ENCODE measurements around the gene ADAMTS16.
"Not testable (repeated sequence)": the region's sequence is repeated elsewhere in the genome, so short reads cannot be mapped to it uniquely, and the experiment has no call there.

The ADAMTS16 gene

GRCh38 chr5:5134107-5134506 is 6.0 kb upstream of the ADAMTS16 start:
- Mint-ChIP-seq H3K4me1 (ENCODE audit: low read depth) (no peaks in the 10 kb centered on the region), H3K9me3 (no peaks in the 10 kb centered on the region), H3K4me3 (no peak overlapping the region), H3K27ac (no peak overlapping the region), H3K36me3 (ENCODE audit: low read depth) (no peaks in the 10 kb centered on the region), H3K27me3 (peaks cover 8% of the 10 kb centered on the region)

DNA sequence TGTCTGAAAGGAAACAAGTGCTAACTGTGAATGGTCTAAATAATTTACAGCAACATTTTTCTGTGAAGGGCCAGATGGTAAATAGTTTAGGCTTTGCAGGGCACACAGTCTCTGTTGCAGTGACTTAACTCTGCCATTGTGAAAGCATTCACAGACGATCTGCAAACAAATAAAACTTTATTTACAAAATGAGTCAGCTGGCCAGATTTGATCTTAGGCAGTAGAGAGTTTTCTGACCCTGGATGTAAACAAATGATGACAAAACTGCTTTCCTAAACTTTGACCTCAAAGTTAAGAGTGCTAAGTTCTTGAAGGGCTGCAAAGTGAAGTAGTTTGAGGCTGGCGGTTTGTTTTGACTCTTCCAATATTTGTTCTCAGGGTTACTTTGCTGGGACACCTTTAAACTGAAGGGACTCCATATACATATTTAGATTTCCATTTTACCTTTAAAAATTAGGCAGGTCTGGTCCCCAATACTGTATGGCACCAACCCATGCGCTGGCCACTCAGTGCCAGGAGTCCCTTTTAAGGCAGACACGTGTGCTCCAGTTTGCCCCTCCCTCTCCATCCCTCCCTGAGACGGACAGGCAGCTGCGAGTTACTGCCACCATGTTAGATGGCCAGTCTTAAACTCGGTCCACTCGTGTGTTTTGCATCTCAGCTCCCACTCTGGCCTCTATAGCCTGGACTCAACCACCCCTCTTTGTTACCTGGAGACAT is 4.0 kb upstream of the ADAMTS16 start:
- peaks cover 5% of the 10 kb centered on the region for H3K4me1 Mint-ChIP-seq (ENCODE audit: low read depth)
- H3K27me3 Mint-ChIP-seq: peaks cover 17% of the 10 kb centered on the region
- H3K27ac Mint-ChIP-seq: no peak overlapping the region
- no peaks in the 10 kb centered on the region for H3K9me3 Mint-ChIP-seq
- H3K36me3 Mint-ChIP-seq (ENCODE audit: low read depth): no peaks in the 10 kb centered on the region
- no peak overlapping the region for H3K4me3 Mint-ChIP-seq

DNA sequence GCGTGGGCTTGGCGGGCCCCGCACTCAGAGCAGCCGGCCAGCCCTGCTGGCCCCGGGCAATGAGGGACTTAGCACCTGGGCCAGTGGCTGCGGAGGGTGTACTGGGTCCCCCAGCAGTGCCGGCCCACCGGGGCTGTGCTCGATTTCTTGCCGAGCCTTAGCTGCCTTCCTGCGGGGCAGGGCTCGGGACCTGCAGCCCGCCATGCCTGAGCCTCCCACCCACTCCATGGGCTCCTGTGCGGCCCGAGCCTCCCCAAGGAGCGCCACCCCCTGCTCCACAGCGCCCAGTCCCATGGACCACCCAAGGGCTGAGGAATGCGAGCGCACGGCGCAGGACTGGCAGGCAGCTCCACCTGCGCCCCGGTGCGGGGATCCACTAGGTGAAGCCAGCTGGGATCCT is 2.3 kb upstream of the ADAMTS16 start:
- not testable (repeated sequence) for H3K9me3 Mint-ChIP-seq; H3K4me1 Mint-ChIP-seq (ENCODE audit: low read depth); H3K4me3 Mint-ChIP-seq; H3K27ac Mint-ChIP-seq; H3K36me3 Mint-ChIP-seq (ENCODE audit: low read depth)
- peaks cover 23% of the 10 kb centered on the region for H3K27me3 Mint-ChIP-seq

- Mint-ChIP-seq H3K9me3 (no peaks in the 10 kb centered on the region), H3K36me3 (ENCODE audit: low read depth) (no peaks in the 10 kb centered on the region), H3K27ac (no peak overlapping the region), H3K4me3 (no peak overlapping the region), H3K4me1 (ENCODE audit: low read depth) (peaks cover 6% of the 10 kb centered on the region), H3K27me3 (peaks cover 25% of the 10 kb centered on the region)
Measured at GRCh38 chr5:5139336-5139776, 774 bp upstream of the ADAMTS16 start.

DNA sequence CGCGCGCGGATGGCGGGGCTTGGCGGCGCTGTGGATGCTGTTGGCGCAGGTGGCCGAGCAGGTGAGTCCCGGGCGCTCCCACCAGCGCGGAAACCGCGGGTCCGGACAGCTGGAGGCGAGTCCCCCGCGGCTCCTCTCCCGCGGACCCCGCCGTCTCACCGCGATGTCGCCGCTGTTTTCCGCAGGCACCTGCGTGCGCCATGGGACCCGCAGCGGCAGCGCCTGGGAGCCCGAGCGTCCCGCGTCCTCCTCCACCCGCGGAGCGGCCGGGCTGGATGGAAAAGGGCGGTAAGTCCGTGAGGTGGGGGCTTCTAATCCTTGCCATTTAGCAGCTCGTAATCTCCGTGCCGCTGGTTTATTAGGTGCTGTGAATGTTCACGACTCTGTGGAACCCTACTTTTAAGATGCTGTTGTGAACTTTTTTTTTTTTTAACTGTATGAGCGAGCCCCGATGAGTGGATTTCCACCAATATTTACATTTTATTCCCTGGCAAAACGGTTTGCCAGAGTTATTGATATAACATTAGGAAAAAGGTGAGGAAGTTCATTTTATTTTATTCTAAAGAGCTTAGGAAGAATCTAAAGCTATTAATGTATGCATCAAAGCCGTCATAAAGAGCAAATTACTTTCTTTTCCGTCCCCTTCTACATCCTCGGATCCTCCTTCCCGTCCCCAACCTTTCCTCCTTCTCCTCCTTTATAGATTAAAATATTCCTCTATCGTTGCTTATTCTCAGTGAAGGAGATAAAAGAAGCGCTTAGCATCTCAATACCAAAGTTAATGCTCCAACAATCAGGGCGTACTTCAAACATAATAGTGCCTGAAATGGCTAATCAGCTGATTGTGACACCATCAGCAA is 579 bp downstream of the ADAMTS16 start:
- peaks cover 6% of the 10 kb centered on the region for H3K4me1 Mint-ChIP-seq (ENCODE audit: low read depth)
- H3K9me3 Mint-ChIP-seq: no peaks in the 10 kb centered on the region
- peaks cover 25% of the 10 kb centered on the region for H3K27me3 Mint-ChIP-seq
- no peak overlapping the region for H3K27ac Mint-ChIP-seq
- H3K36me3 Mint-ChIP-seq (ENCODE audit: low read depth): no peaks in the 10 kb centered on the region
- no peak overlapping the region for H3K4me3 Mint-ChIP-seq

GRCh38 chr5:5141339-5141599 is 1.1 kb downstream of the ADAMTS16 start:
- H3K9me3 Mint-ChIP-seq: no peaks in the 10 kb centered on the region
- H3K4me1 Mint-ChIP-seq (ENCODE audit: low read depth): peaks cover 6% of the 10 kb centered on the region
- no peak overlapping the region for H3K27ac Mint-ChIP-seq
- H3K36me3 Mint-ChIP-seq (ENCODE audit: low read depth): no peaks in the 10 kb centered on the region
- peaks cover 25% of the 10 kb centered on the region for H3K27me3 Mint-ChIP-seq
- no peak overlapping the region for H3K4me3 Mint-ChIP-seq

DNA sequence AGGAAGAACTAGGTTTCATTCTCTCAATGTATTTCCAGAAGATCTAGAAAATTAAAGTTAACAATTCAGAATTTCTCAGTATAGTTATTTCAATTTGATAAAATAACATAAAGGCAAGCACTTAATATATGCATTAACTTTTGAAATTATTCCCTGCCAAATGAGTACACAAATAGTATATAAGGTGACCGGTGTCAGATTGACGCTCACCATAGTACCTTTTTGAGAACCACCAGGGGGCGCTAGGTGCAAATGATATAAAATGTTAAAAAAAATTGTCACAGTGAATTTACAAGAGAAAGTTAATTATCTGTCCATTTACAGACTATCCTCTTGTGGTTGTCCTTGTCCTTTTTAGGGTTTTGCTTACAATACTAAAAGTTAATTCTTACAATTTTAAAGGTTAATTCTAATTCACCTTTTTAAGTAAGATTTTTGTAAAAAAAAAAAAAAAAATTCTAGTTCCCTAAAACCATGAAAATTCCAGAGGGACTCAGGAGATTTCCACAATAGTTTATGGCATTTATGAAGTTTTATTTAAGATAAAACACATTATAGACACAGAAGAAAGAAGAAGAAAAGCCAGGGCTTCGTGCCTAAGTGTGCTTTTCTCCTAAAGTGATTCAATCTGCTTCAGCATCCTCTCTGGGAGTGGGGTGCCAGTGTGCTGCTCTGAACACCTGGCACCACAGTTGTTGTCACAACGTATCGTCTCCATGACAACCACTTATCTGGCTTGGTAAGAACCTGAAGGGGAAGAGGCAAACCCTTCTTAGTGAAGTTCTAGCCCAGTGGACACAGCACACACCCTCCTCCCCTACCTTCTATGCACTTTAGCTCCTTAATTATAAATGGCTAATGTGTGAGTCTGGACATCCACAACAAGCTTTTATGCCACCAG is 1.7 kb downstream of the ADAMTS16 start:
- no peak overlapping the region for H3K27ac Mint-ChIP-seq
- no peaks in the 10 kb centered on the region for H3K36me3 Mint-ChIP-seq (ENCODE audit: low read depth)
- peaks cover 25% of the 10 kb centered on the region for H3K27me3 Mint-ChIP-seq
- no peaks in the 10 kb centered on the region for H3K9me3 Mint-ChIP-seq
- H3K4me3 Mint-ChIP-seq: no peak overlapping the region
- peaks cover 6% of the 10 kb centered on the region for H3K4me1 Mint-ChIP-seq (ENCODE audit: low read depth)

- Mint-ChIP-seq H3K27me3 (peaks cover 14% of the 10 kb centered on the region), H3K27ac (no peak overlapping the region), H3K4me3 (no peak overlapping the region), H3K9me3 (no peaks in the 10 kb centered on the region), H3K36me3 (ENCODE audit: low read depth) (no peaks in the 10 kb centered on the region), H3K4me1 (ENCODE audit: low read depth) (peaks cover 6% of the 10 kb centered on the region)
Measured at GRCh38 chr5:5144441-5144840, 4.3 kb downstream of the ADAMTS16 start.

- Mint-ChIP-seq H3K36me3 (ENCODE audit: low read depth) (no peaks in the 10 kb centered on the region), H3K27me3 (peaks cover 10% of the 10 kb centered on the region), H3K4me3 (no peak overlapping the region), H3K4me1 (ENCODE audit: low read depth) (peaks cover 4% of the 10 kb centered on the region), H3K27ac (no peak overlapping the region), H3K9me3 (peaks cover 3% of the 10 kb centered on the region)
Measured at GRCh38 chr5:5145651-5146529, 5.8 kb downstream of the ADAMTS16 start.

DNA sequence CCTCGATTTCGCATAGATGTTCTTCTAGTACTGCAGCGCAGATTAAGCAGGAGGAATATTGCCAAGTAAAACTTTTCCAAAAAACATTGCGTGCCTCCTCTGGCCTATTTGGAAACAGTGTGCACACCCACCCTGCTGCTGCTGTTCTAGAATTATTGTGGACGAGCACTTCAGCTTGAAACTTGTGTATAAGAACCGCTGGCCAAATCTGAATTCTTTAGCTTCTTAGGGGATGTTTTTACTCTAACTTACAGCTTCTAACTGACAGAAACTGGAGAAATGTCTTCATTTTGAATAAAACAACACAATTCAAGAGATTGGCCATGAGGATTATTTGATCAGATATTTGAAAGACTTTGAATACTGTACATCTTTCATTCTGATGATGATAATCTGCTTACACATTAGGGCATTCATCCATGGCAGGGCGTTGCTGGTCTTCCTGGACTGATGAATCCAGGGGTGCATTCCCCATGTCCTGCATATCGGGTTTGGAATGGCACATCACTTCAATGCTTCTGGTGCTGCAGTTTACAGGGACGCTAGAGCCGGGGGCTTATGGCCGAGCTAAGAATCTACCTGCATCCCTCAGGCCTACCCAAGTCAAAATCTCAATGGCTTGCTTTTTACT is 6.5 kb downstream of the ADAMTS16 start:
- H3K4me1 Mint-ChIP-seq (ENCODE audit: low read depth): no peaks in the 10 kb centered on the region
- peaks cover 4% of the 10 kb centered on the region for H3K27me3 Mint-ChIP-seq
- H3K9me3 Mint-ChIP-seq: peaks cover 3% of the 10 kb centered on the region
- no peak overlapping the region for H3K27ac Mint-ChIP-seq
- H3K36me3 Mint-ChIP-seq (ENCODE audit: low read depth): no peaks in the 10 kb centered on the region
- H3K4me3 Mint-ChIP-seq: no peak overlapping the region

GRCh38 chr5:5149154-5149553 is 9.0 kb downstream of the ADAMTS16 start:
- no peaks in the 10 kb centered on the region for H3K4me1 Mint-ChIP-seq (ENCODE audit: low read depth)
- no peaks in the 10 kb centered on the region for H3K27me3 Mint-ChIP-seq
- no peak overlapping the region for H3K4me3 Mint-ChIP-seq
- H3K9me3 Mint-ChIP-seq: peaks cover 3% of the 10 kb centered on the region
- no peaks in the 10 kb centered on the region for H3K36me3 Mint-ChIP-seq (ENCODE audit: low read depth)
- H3K27ac Mint-ChIP-seq: no peak overlapping the region

DNA sequence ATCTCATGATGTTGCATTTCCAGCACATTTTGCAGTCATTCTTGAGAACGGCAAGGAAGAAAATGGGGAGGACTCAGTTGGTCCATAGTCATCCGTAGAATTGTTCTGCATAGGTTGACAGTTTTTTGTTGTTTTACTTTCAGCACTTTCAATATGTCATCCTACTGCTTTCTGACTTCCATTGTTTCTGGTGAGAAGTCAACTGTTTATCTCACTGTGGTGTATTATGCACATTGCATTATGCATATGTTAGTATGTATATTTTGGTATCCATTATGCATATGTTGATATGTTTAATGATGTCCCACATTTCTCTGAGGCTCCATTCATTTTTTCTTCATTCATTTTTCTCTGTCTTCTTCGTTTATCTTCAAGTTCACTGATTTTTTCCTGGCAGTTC is 10.5 kb downstream of the ADAMTS16 start:
- no peak overlapping the region for H3K4me3 Mint-ChIP-seq
- H3K4me1 Mint-ChIP-seq (ENCODE audit: low read depth): no peaks in the 10 kb centered on the region
- H3K9me3 Mint-ChIP-seq: peaks cover 3% of the 10 kb centered on the region
- no peaks in the 10 kb centered on the region for H3K27me3 Mint-ChIP-seq
- no peaks in the 10 kb centered on the region for H3K36me3 Mint-ChIP-seq (ENCODE audit: low read depth)
- no peak overlapping the region for H3K27ac Mint-ChIP-seq

- Mint-ChIP-seq H3K27ac (no peak overlapping the region), H3K27me3 (peaks cover 4% of the 10 kb centered on the region), H3K9me3 (peaks cover 3% of the 10 kb centered on the region), H3K4me3 (no peak overlapping the region), H3K4me1 (ENCODE audit: low read depth) (no peaks in the 10 kb centered on the region), H3K36me3 (ENCODE audit: low read depth) (no peaks in the 10 kb centered on the region)
Measured at GRCh38 chr5:5154733-5155132, 14.6 kb downstream of the ADAMTS16 start.

- no peaks in the 10 kb centered on the region for H3K36me3 Mint-ChIP-seq (ENCODE audit: low read depth)
- H3K27ac Mint-ChIP-seq: no peak overlapping the region
- H3K9me3 Mint-ChIP-seq: peaks cover 3% of the 10 kb centered on the region
- peaks cover 4% of the 10 kb centered on the region for H3K27me3 Mint-ChIP-seq
- no peak overlapping the region for H3K4me3 Mint-ChIP-seq
- H3K4me1 Mint-ChIP-seq (ENCODE audit: low read depth): no peaks in the 10 kb centered on the region
Measured at GRCh38 chr5:5155617-5156016, 15.5 kb downstream of the ADAMTS16 start.
